Smooth muscle cell (in vitro differentiated cells): ENCODE results near the gene KISS1. TPM values are rescaled to one million over a fixed set of nuclear protein-coding genes. Genes with fewer than 3 reads are reported as not detected.

Experiments used
- DNase-seq: peaks from one replicate; lab custom pipeline; 2025; ENCODE audit not compliant: unreplicated experiment; lab: John Stamatoyannopoulos, UW
- H2AFZ ChIP-seq: fragments of 200-600 bp; sonication (generic); 2 replicates; pipeline ENCODE4 v1.6.0; 2016; ENCODE audit warnings: antibody characterized with exemption, low read depth, mild to moderate bottlenecking
- H3F3A ChIP-seq: fragments of 200-600 bp; sonication (generic); 2 replicates; pipeline ENCODE4 v1.6.0; 2017; ENCODE audit warnings: antibody characterized with exemption, low read depth
- H3K27ac ChIP-seq: fragments of 200-600 bp; sonication (generic); 2 replicates; pipeline ENCODE4 v1.5.1; 2016; ENCODE audit warnings: low read depth, mild to moderate bottlenecking
- H3K27me3 ChIP-seq: fragments of 200-600 bp; sonication (generic); 2 replicates; pipeline ENCODE4 v1.6.1; 2016; ENCODE audit warnings: low read depth, mild to moderate bottlenecking
- H3K36me3 ChIP-seq: fragments of 200-600 bp; sonication (generic); 2 replicates; pipeline ENCODE4 v1.5.1; 2016; ENCODE audit warnings: low read depth
- H3K4me1 ChIP-seq: fragments of 200-600 bp; sonication (generic); 2 replicates; pipeline ENCODE4 v1.5.1; 2016; ENCODE audit warnings: low read depth
- H3K4me2 ChIP-seq: fragments of 200-600 bp; sonication (generic); 2 replicates; pipeline ENCODE4 v1.6.0; 2016; ENCODE audit warnings: mild to moderate bottlenecking
- H3K4me3 ChIP-seq: fragments of 200-600 bp; sonication (generic); 2 replicates; pipeline ENCODE4 v1.5.1; 2016; ENCODE audit warnings: mild to moderate bottlenecking
- H3K79me2 ChIP-seq: fragments of 200-600 bp; sonication (generic); 2 replicates; pipeline ENCODE4 v1.6.0; 2016; ENCODE audit warnings: low read depth, mild to moderate bottlenecking
- H3K9ac ChIP-seq: fragments of 200-600 bp; sonication (generic); 2 replicates; pipeline ENCODE4 v1.6.0; 2016; ENCODE audit warnings: low read depth
- H3K9me3 ChIP-seq: fragments of 200-600 bp; sonication (generic); replicated peaks from 2 replicates; pipeline ENCODE4 v1.5.1; 2016; ENCODE audit warnings: low read depth
- H4K20me1 ChIP-seq: fragments of 200-600 bp; sonication (generic); 2 replicates; pipeline ENCODE4 v1.6.0; 2016; ENCODE audit warnings: low read depth
- WGBS: methylation state at CpG from one replicate; pipeline ENCODE4 v1.1.7; 2016; ENCODE audit warnings: low lambda C conversion rate; 5-methylcytosine and 5-hydroxymethylcytosine counted together
- polyA plus RNA-seq: library from polyadenylated mRNA; unstranded; fragments of >200 nt; fragmentation: Nextera tagmentation; extraction: Ambion mirVana; gene quantifications from 2 replicates; pipeline ENCODE4 v1.2.1, GENCODE V29; 2016
- total RNA-seq: library from RNA; depleted of rRNA; stranded (reverse); fragments of >200 nt; gene quantifications from 2 replicates; pipeline ENCODE4 v1.2.3, GENCODE V29; 2014
- TF ChIP-seq, protein P1 (sequence below): fragments of 200-600 bp; sonication (generic); IDR thresholded peaks from 2 replicates; pipeline ENCODE4 v1.5.1; 2017; ENCODE audit warnings: borderline replicate concordance, mild to moderate bottlenecking, antibody characterized with exemption; ENCODE audit not compliant: insufficient read depth, poor library complexity, severe bottlenecking

The KISS1 gene
- total and polyA plus RNA-seq, 2 experiments from 2014 or later = 0.72 to 1.2 TPM

DNA sequence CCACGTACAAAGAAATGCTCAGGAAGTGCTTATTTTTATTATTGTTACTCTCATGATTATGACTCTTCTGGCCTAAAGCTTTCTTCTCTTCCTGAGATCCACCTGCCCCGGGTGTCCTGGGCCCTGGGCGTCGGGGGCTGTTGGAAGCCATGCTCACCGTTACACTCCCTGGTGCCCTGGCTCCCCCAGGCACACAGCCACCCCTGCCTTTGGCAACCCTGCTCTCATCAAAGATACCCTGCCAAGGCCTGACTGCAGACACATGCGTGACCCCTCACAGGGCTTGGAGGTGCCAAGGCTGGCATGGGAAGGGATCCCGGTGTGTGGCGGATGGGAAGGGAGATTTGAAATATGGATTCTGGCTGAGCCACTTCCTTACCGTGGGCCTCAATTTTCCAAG, 3.3 kb upstream of the KISS1 start:
- no peak overlapping the region for H3K4me3 ChIP-seq
- peaks cover 38% of the 10 kb centered on the region for H3K27me3 ChIP-seq
- TF ChIP-seq, protein P1, sequence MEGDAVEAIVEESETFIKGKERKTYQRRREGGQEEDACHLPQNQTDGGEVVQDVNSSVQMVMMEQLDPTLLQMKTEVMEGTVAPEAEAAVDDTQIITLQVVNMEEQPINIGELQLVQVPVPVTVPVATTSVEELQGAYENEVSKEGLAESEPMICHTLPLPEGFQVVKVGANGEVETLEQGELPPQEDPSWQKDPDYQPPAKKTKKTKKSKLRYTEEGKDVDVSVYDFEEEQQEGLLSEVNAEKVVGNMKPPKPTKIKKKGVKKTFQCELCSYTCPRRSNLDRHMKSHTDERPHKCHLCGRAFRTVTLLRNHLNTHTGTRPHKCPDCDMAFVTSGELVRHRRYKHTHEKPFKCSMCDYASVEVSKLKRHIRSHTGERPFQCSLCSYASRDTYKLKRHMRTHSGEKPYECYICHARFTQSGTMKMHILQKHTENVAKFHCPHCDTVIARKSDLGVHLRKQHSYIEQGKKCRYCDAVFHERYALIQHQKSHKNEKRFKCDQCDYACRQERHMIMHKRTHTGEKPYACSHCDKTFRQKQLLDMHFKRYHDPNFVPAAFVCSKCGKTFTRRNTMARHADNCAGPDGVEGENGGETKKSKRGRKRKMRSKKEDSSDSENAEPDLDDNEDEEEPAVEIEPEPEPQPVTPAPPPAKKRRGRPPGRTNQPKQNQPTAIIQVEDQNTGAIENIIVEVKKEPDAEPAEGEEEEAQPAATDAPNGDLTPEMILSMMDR = no peak
- no peaks in the 10 kb centered on the region for H3F3A ChIP-seq
- H2AFZ ChIP-seq = no peak overlapping the region
- no peak overlapping the region for H3K4me2 ChIP-seq
- no peaks in the 10 kb centered on the region for H3K36me3 ChIP-seq
- WGBS = 87% methylated on average over 9 of the region's 9 CpGs
- H3K9me3 ChIP-seq = no peaks in the 10 kb centered on the region
- H3K9ac ChIP-seq = no peak overlapping the region
- H3K79me2 ChIP-seq = no peaks in the 10 kb centered on the region
- no peaks in the 10 kb centered on the region for H3K4me1 ChIP-seq
- H3K27ac ChIP-seq = peak overlapping the region; percentile 73
- no peaks in the 10 kb centered on the region for H4K20me1 ChIP-seq
- no peak for DNase-seq

DNA sequence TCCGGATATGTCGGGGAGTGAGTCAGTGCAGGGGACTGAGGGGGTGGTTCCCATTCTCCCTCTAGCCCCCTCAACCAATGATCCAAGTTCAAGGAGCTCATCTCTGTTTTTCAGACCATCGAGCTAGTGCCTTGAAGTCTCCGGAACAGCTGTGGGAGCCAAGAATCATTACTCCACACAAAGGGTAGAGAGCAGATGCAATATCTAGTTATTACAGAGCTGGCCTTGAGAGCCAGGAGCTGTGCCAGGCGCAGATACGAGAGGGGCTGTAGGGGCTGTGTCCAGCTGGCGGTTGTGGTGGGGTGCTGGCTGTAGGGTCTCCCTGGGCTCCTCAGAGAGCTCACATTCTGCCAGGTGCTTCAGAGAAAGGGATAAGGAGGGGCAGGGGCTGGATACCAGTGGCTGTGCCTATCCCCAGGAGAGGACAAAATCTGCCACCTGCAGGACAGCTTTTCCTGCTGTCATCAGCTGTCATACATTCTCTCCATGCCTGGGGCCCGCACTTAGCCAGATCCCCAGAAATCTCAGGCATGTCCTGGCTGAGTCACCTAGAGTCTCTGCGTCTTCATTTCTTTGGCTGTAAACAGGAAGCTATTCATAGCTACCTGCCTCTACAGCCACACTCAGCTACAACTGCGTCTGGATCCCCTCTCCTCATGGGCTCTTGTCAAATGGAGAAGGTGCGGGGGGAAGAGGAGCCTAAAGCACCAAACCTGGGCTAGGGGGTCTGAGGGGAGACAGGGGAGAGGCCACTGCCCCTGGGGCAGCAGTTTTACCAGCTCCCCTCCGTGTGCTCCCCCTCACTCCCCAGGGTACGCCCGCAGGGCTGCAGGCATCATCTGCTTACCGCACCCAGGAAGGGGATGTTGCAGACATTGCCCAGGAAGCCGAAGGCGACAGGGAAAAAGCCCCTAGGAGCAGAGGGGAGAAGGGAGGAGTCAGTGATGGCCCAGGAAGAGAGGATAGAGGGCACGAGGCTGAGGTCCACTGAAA, 2.4 kb upstream of the KISS1 start:
- Histone ChIP-seq H3K4me3 (no peak overlapping the region), H3K79me2 (no peaks in the 10 kb centered on the region), H3K4me1 (no peaks in the 10 kb centered on the region), H3K36me3 (no peaks in the 10 kb centered on the region), H3F3A (no peaks in the 10 kb centered on the region), H3K27me3 (peaks cover 38% of the 10 kb centered on the region), H2AFZ (peak overlapping the region; percentile 3), H3K9ac (peak overlapping the region; percentile 36), H4K20me1 (no peaks in the 10 kb centered on the region), H3K9me3 (no peaks in the 10 kb centered on the region), H3K4me2 (peak overlapping the region; percentile 54), H3K27ac (peak overlapping the region; percentile 73)
- WGBS = 67% methylated on average over 18 of the region's 18 CpGs
- DNase-seq = no peak
- TF ChIP-seq, protein P1 = peak; percentile 18

DNA sequence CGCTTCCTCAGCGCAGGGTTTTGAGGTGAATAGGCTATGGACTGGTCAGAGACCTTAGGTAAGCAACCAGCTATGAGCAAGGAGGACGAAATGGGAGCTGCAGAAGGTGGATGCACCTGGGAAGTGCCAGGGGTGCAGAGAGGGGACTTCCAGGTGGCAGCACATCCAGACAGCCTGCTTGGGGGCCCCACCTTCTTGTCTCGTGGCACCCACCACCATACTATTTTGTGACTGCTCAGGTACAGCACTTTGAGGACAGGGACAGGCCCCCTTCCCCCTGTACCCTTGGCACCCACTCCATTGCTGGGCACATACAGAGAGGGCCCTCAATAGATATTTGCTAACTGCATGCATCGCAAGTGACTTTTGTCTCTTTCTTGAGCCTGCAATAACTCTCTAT, 777 bp upstream of the KISS1 start:
- Histone ChIP-seq H3K36me3 (no peaks in the 10 kb centered on the region), H3K27ac (no peak overlapping the region), H3K27me3 (peaks cover 46% of the 10 kb centered on the region), H3K4me3 (no peak overlapping the region), H3K9me3 (no peaks in the 10 kb centered on the region), H3K9ac (no peak overlapping the region), H3F3A (no peaks in the 10 kb centered on the region), H2AFZ (no peak overlapping the region), H3K4me1 (no peaks in the 10 kb centered on the region), H3K4me2 (no peak overlapping the region), H3K79me2 (no peaks in the 10 kb centered on the region), H4K20me1 (no peaks in the 10 kb centered on the region)
- 86% methylated on average over 5 of the region's 5 CpGs for WGBS
- no peak for DNase-seq
- TF ChIP-seq, protein P1 = no peak

DNA sequence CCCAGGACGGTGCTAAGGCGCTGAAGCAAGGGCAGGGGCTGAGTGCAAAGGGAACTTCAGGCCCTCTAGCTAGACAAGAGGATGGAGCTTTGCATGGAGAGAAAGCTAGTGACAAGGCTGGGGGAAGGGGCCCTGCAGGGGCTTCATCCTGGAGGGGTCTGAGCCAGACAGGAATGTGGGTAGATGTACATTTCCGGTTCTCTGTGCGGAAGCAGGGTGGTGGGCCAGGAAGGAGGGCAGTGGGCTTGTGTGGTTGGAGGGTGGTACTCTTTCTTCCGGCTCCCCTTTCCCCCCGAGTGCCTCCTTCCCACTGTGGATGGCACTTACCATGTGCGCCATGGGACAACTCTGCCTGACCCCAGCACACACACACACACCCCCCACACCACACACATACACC, 1.5 kb downstream of the KISS1 start:
- 76% methylated on average over 4 of the region's 7 CpGs for WGBS
- Histone ChIP-seq H2AFZ (no peak overlapping the region), H3K9me3 (no peaks in the 10 kb centered on the region), H3K9ac (no peak overlapping the region), H3K79me2 (no peaks in the 10 kb centered on the region), H3K27ac (no peak overlapping the region), H3K4me1 (peaks cover 3% of the 10 kb centered on the region), H3F3A (no peaks in the 10 kb centered on the region), H3K27me3 (peaks cover 64% of the 10 kb centered on the region), H4K20me1 (no peaks in the 10 kb centered on the region), H3K4me2 (no peak overlapping the region), H3K36me3 (no peaks in the 10 kb centered on the region), H3K4me3 (no peak overlapping the region)
- TF ChIP-seq, protein P1 = no peak
- no peak for DNase-seq
